PC-9 (cell line): ENCODE results near the gene MBD5. TPM values are rescaled to one million over a fixed set of nuclear protein-coding genes. Genes with fewer than 3 reads are reported as not detected.

Experiments
- BruUV-seq: library from RNA; stranded (reverse); fragments of 400-500 nt; replicated peaks from 2 replicates; lab custom pipeline; 2021; lab: Mats Ljungman, UMichigan
- CTCF ChIA-PET: fragments of 300-600 bp; sonication (Branson Sonifier 250); formaldehyde crosslinking; loops from one replicate; lab custom pipeline; 2022; ENCODE audit warnings: antibody characterized with exemption; lab: Charles Lee
- POLR2A ChIA-PET: fragments of 300-600 bp; sonication (Branson Sonifier 250); formaldehyde crosslinking; loops from one replicate; lab custom pipeline; 2022; ENCODE audit warnings: antibody characterized with exemption; ENCODE audit not compliant: unreplicated experiment; lab: Charles Lee
- DNase-seq, 2 experiments: peaks; one replicate each; pipeline versions ENCODE4 v3.0.0 to v3.0.0-alpha.2; 2015 to 2022; ENCODE audit warnings: mixed read lengths in 1 of 2
- H2AFZ ChIP-seq: fragments of 200-600 bp; sonication (generic); 2 replicates; pipeline ENCODE4 v1.8.1; 2017; ENCODE audit warnings: antibody characterized with exemption
- H3F3A ChIP-seq: fragments of 200-600 bp; sonication (generic); 2 replicates; pipeline ENCODE4 v1.8.1; 2017; ENCODE audit warnings: antibody characterized with exemption, mild to moderate bottlenecking, low read depth; ENCODE audit not compliant: insufficient read depth
- H3K27ac ChIP-seq: fragments of 200-600 bp; sonication (generic); 2 replicates; pipeline ENCODE4 v1.6.1; 2016; ENCODE audit warnings: mixed run types
- H3K27me3 ChIP-seq: fragments of 200-600 bp; sonication (generic); 2 replicates; pipeline ENCODE4 v1.6.1; 2016; ENCODE audit warnings: low read depth, mixed run types; ENCODE audit not compliant: insufficient read depth
- H3K36me3 ChIP-seq: fragments of 200-600 bp; sonication (generic); 2 replicates; pipeline ENCODE4 v1.6.1; 2016; ENCODE audit warnings: low read depth, mixed run types
- H3K4me1 ChIP-seq: fragments of 200-600 bp; sonication (generic); replicated peaks from 2 replicates; pipeline ENCODE4 v1.6.1; 2016; ENCODE audit warnings: mixed run types; ENCODE audit not compliant: insufficient read depth
- H3K4me2 ChIP-seq: fragments of 200-600 bp; sonication (generic); 2 replicates; pipeline ENCODE4 v1.6.1; 2017; ENCODE audit warnings: mixed run types
- H3K4me3 ChIP-seq: fragments of 200-600 bp; sonication (generic); 2 replicates; pipeline ENCODE4 v1.6.1; 2016; ENCODE audit warnings: mixed run types
- H3K79me2 ChIP-seq: fragments of 200-600 bp; sonication (generic); 2 replicates; pipeline ENCODE4 v1.6.1; 2017; ENCODE audit warnings: low read depth, mixed run types
- H3K9me2 ChIP-seq: fragments of 200-600 bp; sonication (generic); 2 replicates; pipeline ENCODE4 v1.8.1; 2017; ENCODE audit warnings: mild to moderate bottlenecking; ENCODE audit not compliant: insufficient read depth
- H3K9me3 ChIP-seq: fragments of 200-600 bp; sonication (generic); 2 replicates; pipeline ENCODE4 v1.8.1; 2016; ENCODE audit warnings: low read depth; ENCODE audit not compliant: insufficient read depth
- H4K20me1 ChIP-seq: fragments of 200-600 bp; sonication (generic); 2 replicates; pipeline ENCODE4 v1.8.1; 2017; ENCODE audit not compliant: insufficient read depth
- CTCF ChIP-seq: fragments of 200-600 bp; sonication (generic); conservative IDR thresholded peaks from 2 replicates; pipeline ENCODE4 v1.6.1; 2017; ENCODE audit warnings: mixed run types, antibody characterized with exemption, mild to moderate bottlenecking, moderate library complexity
- EZH2 ChIP-seq: fragments of 200-600 bp; sonication (generic); IDR thresholded peaks from 2 replicates; pipeline ENCODE4 v1.8.0; 2017; ENCODE audit warnings: antibody characterized with exemption, low read depth
- intact Hi-C: fragments of 100-400 bp; cut with micrococcal nuclease; formaldehyde crosslinking; loops from one replicate; pipeline ENCODE4 v1.10.0; 2022; ENCODE audit not compliant: unreplicated experiment
- total RNA-seq: library from RNA; stranded (reverse); gene quantifications from 2 replicates; pipeline ENCODE4 v1.2.3, GENCODE V29; 2021

MBD5 gene
- total RNA-seq, 1 experiment from 2014 or later = 46.5 TPM

- no TSS peak for BruUV-seq
- intact Hi-C loops = no loop called here
- Histone ChIP-seq H2AFZ (no peak overlapping the region), H3K4me2 (no peak overlapping the region), H3K9me3 (no peaks in the 10 kb centered on the region), H3K36me3 (no peaks in the 10 kb centered on the region), H3K4me3 (no peak overlapping the region), H3K27me3 (no peaks in the 10 kb centered on the region), H3K9me2 (no peaks in the 10 kb centered on the region), H4K20me1 (no peaks in the 10 kb centered on the region), H3K4me1 (no peaks in the 10 kb centered on the region), H3K27ac (no peak overlapping the region), H3F3A (no peaks in the 10 kb centered on the region), H3K79me2 (no peaks in the 10 kb centered on the region)
- POLR2A ChIA-PET = no interaction called here
- CTCF ChIA-PET = interaction anchor here (0.6 kb wide), 1 partner anchor 621 kb away, joined by 7 read pairs; no protein-coding TSS in a partner anchor
- DNase-seq = no peak
- TF ChIP-seq CTCF = no peak
These were observed 506.8 kb downstream of the MBD5 start for GRCh38 chr2:148527488-148528340.

GRCh38 chr2:148528356-148529064, 507.6 kb downstream of the MBD5 start:
- Histone ChIP-seq H3K4me3 (no peak overlapping the region), H3K4me1 (no peaks in the 10 kb centered on the region), H3K9me2 (no peaks in the 10 kb centered on the region), H3F3A (no peaks in the 10 kb centered on the region), H3K79me2 (no peaks in the 10 kb centered on the region), H2AFZ (no peak overlapping the region), H3K27me3 (no peaks in the 10 kb centered on the region), H3K27ac (no peak overlapping the region), H3K4me2 (no peak overlapping the region), H4K20me1 (no peaks in the 10 kb centered on the region), H3K36me3 (no peaks in the 10 kb centered on the region), H3K9me3 (no peaks in the 10 kb centered on the region)
- TF ChIP-seq EZH2 (no peak), CTCF (no peak)
- CTCF ChIA-PET = interaction anchor here (0.5 to 0.7 kb wide), 3 partner anchors 30 to 622 kb away, joined by 3 to 18 read pairs (median 7); no protein-coding TSS in a partner anchor
- DNase-seq = no peak
- intact Hi-C loops = no loop called here
- no TSS peak for BruUV-seq
- POLR2A ChIA-PET = no interaction called here

- no TSS peak for BruUV-seq
- Histone ChIP-seq H3K36me3 (no peaks in the 10 kb centered on the region), H3K27ac (no peak overlapping the region)
These were observed 508.9 kb downstream of the MBD5 start for GRCh38 chr2:148529745-148530144.

More at GRCh38 chr2:148529745-148530144, 508.9 kb downstream of the MBD5 start:
- H3K79me2 ChIP-seq = no peaks in the 10 kb centered on the region
- no peaks in the 10 kb centered on the region for H3K4me1 ChIP-seq
- no peaks in the 10 kb centered on the region for H3F3A ChIP-seq
- H4K20me1 ChIP-seq = no peaks in the 10 kb centered on the region
- no peak for DNase-seq
- no peak overlapping the region for H2AFZ ChIP-seq
- H3K9me3 ChIP-seq = no peaks in the 10 kb centered on the region
- H3K9me2 ChIP-seq = no peaks in the 10 kb centered on the region
- ChIA-PET POLR2A (no interaction called here), CTCF (no interaction called here)
- no peak for TF ChIP-seq EZH2
- no peak for TF ChIP-seq CTCF
- no peaks in the 10 kb centered on the region for H3K27me3 ChIP-seq
- no peak overlapping the region for H3K4me3 ChIP-seq
- H3K4me2 ChIP-seq = no peak overlapping the region
- intact Hi-C loops = no loop called here
